Esophagus muscularis mucosa (tissue), 4 donors: ENCODE measurements around the gene MCAT. TPM values are rescaled to one million over a fixed set of nuclear protein-coding genes. Genes with fewer than 3 reads are reported as not detected.

Experiments used
- DNase-seq: peaks from one replicate; pipeline ENCODE4 v3.0.0-alpha.2; 2017; ENCODE audit errors: extremely low spot score
- H3K27ac ChIP-seq, 4 donors: fragments of 200-600 bp; sonication (generic); replicated peaks in 1 of 4; 1 replicate in 3 of 4; 2 replicates in 1 of 4; pipeline ENCODE4 v1.5.1; 2016 to 2019; ENCODE audit warnings: mild to moderate bottlenecking in 1 of 4
- H3K27me3 ChIP-seq, 4 donors: fragments of 200-600 bp; sonication (generic); one replicate each; pipeline versions ENCODE4 v1.5.1 to v1.6.0; 2016 to 2019
- H3K36me3 ChIP-seq, 4 donors: fragments of 200-600 bp; sonication (generic); one replicate each; pipeline ENCODE4 v1.5.1; 2016 to 2019
- H3K4me1 ChIP-seq, 4 donors: fragments of 200-600 bp; sonication (generic); one replicate each; pipeline ENCODE4 v1.5.1; 2016 to 2019
- H3K4me3 ChIP-seq, 4 donors: fragments of 200-600 bp; sonication (generic); 1 replicate in 2 of 4; 2 replicates in 2 of 4; pipeline ENCODE4 v1.5.1; 2016 to 2019; ENCODE audit warnings: mild to moderate bottlenecking in 4 of 4, moderate library complexity in 1 of 4
- H3K9me3 ChIP-seq, 4 donors: fragments of 200-600 bp; sonication (generic); 1 replicate in 3 of 4; 2 replicates in 1 of 4; pipeline ENCODE4 v1.5.1; 2016 to 2019
- EP300 ChIP-seq: sonication (generic); formaldehyde crosslinking; IDR thresholded peaks from one replicate; pipeline ENCODE4 v1.6.1; 2017; ENCODE audit warnings: antibody characterized with exemption
- POLR2A ChIP-seq: fragments of 450-650 bp; IDR thresholded peaks from one replicate; pipeline ENCODE4 v1.6.1; 2017; ENCODE audit warnings: antibody characterized with exemption, moderate library complexity, mild to moderate bottlenecking, low read depth
- POLR2AphosphoS5 ChIP-seq, 2 donors: sonication (generic); formaldehyde crosslinking; IDR thresholded peaks; one replicate each; pipeline ENCODE4 v1.6.1; 2017; ENCODE audit warnings: antibody characterized with exemption in 2 of 2
- WGBS: methylation state at CpG from one replicate; pipeline ENCODE4 v1.1.5; 2018; 5-methylcytosine and 5-hydroxymethylcytosine counted together
- intact Hi-C: fragments of 100-400 bp; cut with DNase I; formaldehyde crosslinking; loops from one replicate; pipeline ENCODE4 v1.15.1; 2023
- total RNA-seq, 4 donors: library from RNA; depleted of rRNA; stranded (reverse); fragments of >200 nt; gene quantifications; one replicate each; pipeline versions ENCODE4 v1.1.0 to v1.2.1, GENCODE V29; 2016
- TF ChIP-seq, protein P1 (sequence below), 3 experiments: fragments of 200-600 bp in 2 of 3; fragments of 450-650 bp in 1 of 3; sonication (generic) in 2 of 3; IDR thresholded peaks; one replicate each; pipeline ENCODE4 v1.5.1; 2017 to 2019; ENCODE audit warnings: antibody characterized with exemption in 3 of 3, mild to moderate bottlenecking in 2 of 3, moderate library complexity in 1 of 3

MCAT gene
- total RNA-seq, 4 donors from 2014 or later = 15.8 to 32.1 (median 22.7) TPM

DNA sequence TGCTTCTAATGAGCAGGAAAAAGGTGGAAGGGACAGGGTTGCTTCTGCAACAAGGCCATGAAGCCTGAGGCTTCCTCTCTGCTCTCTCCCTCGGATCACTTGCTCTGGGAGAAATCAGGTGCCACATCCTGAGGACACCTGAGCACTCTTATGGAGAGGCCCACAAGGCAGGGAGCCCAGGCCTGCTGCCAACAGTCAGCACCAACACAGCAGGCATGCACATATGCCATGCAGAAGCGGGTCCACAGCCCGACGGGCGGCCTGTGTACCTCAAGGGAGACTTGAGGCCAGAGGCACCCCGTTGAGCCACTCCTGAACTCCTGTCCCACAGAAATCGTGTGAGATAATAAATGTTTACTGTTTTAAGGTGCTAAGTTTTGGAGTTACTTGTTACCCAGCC lies 34.3 kb upstream of the MCAT start:
- TF ChIP-seq POLR2AphosphoS5 (IDR thresholded peaks at IDR 0.05) = no peak
- TF ChIP-seq, protein P1, sequence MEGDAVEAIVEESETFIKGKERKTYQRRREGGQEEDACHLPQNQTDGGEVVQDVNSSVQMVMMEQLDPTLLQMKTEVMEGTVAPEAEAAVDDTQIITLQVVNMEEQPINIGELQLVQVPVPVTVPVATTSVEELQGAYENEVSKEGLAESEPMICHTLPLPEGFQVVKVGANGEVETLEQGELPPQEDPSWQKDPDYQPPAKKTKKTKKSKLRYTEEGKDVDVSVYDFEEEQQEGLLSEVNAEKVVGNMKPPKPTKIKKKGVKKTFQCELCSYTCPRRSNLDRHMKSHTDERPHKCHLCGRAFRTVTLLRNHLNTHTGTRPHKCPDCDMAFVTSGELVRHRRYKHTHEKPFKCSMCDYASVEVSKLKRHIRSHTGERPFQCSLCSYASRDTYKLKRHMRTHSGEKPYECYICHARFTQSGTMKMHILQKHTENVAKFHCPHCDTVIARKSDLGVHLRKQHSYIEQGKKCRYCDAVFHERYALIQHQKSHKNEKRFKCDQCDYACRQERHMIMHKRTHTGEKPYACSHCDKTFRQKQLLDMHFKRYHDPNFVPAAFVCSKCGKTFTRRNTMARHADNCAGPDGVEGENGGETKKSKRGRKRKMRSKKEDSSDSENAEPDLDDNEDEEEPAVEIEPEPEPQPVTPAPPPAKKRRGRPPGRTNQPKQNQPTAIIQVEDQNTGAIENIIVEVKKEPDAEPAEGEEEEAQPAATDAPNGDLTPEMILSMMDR (IDR thresholded peaks at IDR 0.05) = no peak
- no peak for TF ChIP-seq POLR2A
- TF ChIP-seq EP300 = no peak
- DNase-seq = no peak
- H3K36me3 ChIP-seq = peaks cover 39 to 98% (median 75%) of the 10 kb centered on the region in 4 donors
- no peak overlapping the region for H3K4me3 ChIP-seq
- no peak overlapping the region for H3K27ac ChIP-seq
- 95% methylated on average over 7 of the region's 7 CpGs for WGBS
- H3K9me3 ChIP-seq = no peaks in the 10 kb centered on the region
- H3K4me1 ChIP-seq = no peaks in the 10 kb centered on the region
- H3K27me3 ChIP-seq = no peaks in the 10 kb centered on the region
- intact Hi-C loops = no loop called here

DNA sequence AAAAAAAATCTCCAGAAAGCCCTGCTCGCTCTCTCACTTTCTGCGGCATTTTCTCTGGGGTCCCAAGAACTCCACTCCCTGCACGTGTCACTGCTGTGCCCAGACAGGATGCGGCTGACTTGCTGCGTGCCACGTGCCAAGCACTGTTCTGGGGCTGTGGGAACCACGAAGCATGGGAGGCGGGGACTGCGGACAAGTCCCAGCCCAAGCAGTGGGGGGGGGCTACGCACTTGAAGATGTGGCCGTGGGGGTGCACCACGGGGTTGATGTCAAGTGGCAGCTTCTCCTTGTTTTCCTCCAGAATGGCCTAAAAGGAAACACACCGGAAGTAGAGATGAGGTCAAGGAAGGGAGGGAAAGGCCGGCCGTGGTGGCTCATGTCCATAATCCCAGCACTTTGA lies 32.9 kb upstream of the MCAT start:
- TF ChIP-seq POLR2A (no peak), POLR2AphosphoS5 (IDR thresholded peaks at IDR 0.05) (no peak), EP300 (no peak)
- TF ChIP-seq, protein P1 (IDR thresholded peaks at IDR 0.05) = no peak
- no peaks in the 10 kb centered on the region for H3K9me3 ChIP-seq
- H3K4me1 ChIP-seq = no peaks in the 10 kb centered on the region
- H3K27ac ChIP-seq = no peak overlapping the region
- no peaks in the 10 kb centered on the region for H3K27me3 ChIP-seq
- peaks cover 46 to 98% (median 82%) of the 10 kb centered on the region in 4 donors for H3K36me3 ChIP-seq
- DNase-seq = no peak
- WGBS = 94% methylated on average over 14 of the region's 15 CpGs
- intact Hi-C loops = no loop called here
- no peak overlapping the region for H3K4me3 ChIP-seq

DNA sequence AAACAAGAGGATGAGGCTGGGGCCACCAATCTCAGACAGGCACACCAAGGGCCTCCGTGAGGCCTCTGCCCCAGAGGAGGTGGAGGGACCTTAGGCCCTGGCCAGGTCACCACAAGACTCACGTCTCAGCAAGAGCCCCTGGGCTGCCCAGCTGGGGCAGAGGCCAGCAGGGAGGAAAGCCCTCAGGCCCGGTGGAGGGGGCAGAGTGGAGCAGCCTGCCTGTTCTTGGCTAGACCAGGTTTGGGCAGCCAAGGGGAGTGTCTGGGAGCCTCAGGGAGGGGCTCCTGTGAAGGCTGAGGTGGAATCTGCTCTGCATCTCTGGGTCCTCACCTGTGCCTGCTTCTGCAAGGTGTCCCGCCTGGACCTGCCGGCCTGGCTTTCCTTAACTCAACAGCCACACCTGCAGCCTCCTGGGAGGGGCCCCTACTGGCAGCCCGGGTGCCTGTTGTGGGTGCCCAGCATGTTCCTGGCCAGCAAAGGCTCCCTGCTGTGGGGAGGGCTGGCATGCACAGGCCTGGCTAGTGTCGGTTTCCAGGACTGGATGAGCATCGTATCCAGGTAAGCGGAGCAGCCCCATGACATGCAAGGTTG lies 31.8 kb upstream of the MCAT start:
- peaks cover 47 to 98% (median 83%) of the 10 kb centered on the region in 4 donors for H3K36me3 ChIP-seq

DNA sequence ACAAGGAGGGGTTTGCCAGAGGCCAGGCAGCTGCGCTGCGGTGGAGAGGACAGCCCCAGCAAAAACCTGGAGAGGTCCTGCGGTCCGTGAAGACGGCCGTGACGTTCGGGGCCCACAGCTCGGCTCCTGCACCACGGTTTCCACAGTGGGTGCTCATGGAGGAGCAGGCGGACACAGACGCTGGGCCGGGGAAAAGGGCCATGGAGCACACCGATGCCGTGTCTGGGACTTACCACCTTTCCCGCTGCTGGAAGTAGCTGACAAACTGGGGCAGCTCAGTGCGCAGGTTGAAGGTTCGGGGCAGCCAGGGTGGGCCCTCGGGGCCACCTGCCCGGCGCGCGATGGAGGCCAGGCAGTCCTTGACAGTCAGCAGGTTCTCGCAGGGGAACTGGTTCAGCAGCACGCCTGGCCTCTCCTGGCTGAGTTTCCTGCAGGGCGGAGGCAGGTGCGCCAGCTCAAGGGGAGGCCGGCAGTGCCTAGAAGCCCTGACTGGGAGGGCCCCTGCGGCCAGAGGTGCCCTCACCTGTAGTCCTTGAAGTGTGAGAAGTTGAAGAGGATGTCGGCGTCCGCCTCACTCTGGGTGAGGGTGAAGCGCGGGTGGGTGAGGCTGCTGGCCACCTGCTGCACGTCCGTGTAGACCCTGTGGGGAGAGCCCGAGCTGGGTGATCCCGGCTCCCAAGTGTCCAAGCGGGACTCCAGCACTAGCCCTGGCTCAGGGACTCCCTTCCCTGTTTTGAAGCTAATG lies 30.9 kb upstream of the MCAT start:
- H3K27me3 ChIP-seq = no peaks in the 10 kb centered on the region
- H3K9me3 ChIP-seq = no peaks in the 10 kb centered on the region
- TF ChIP-seq POLR2A (no peak), POLR2AphosphoS5 (IDR thresholded peaks at IDR 0.05) (no peak), EP300 (no peak)
- TF ChIP-seq, protein P1 (IDR thresholded peaks at IDR 0.05) = no peak
- no peak overlapping the region for H3K4me3 ChIP-seq
- intact Hi-C loops = no loop called here
- DNase-seq = no peak
- H3K27ac ChIP-seq = no peak overlapping the region
- no peaks in the 10 kb centered on the region for H3K4me1 ChIP-seq
- peaks cover 41 to 98% (median 83%) of the 10 kb centered on the region in 4 donors for H3K36me3 ChIP-seq
- 96% methylated on average over 23 of the region's 39 CpGs for WGBS

More for the DNA sequence above, 31.8 kb upstream of the MCAT start:
- H3K27me3 ChIP-seq = no peaks in the 10 kb centered on the region
- TF ChIP-seq EP300 (no peak), POLR2A (no peak), POLR2AphosphoS5 (IDR thresholded peaks at IDR 0.05) (no peak)
- TF ChIP-seq, protein P1 (IDR thresholded peaks at IDR 0.05) = no peak
- no peak overlapping the region for H3K27ac ChIP-seq
- no peaks in the 10 kb centered on the region for H3K4me1 ChIP-seq
- H3K4me3 ChIP-seq = no peak overlapping the region
- WGBS = 100% methylated on average over 4 of the region's 9 CpGs
- intact Hi-C loops = no loop called here
- no peak for DNase-seq
- H3K9me3 ChIP-seq = no peaks in the 10 kb centered on the region
